ENCODE results near the gene ADAMTS2. TPM values are rescaled to one million over a fixed set of nuclear protein-coding genes. Genes with fewer than 3 reads are reported as not detected.
"Not testable (repeated sequence)": the region's sequence is repeated elsewhere in the genome, so short reads cannot be mapped to it uniquely, and the experiment has no call there.

Gene ADAMTS2
- total and polyA plus RNA-seq, 2 of the 4 experiments (the other 2 are of a cell fraction) = 19.0 to 58.8 TPM

DNA sequence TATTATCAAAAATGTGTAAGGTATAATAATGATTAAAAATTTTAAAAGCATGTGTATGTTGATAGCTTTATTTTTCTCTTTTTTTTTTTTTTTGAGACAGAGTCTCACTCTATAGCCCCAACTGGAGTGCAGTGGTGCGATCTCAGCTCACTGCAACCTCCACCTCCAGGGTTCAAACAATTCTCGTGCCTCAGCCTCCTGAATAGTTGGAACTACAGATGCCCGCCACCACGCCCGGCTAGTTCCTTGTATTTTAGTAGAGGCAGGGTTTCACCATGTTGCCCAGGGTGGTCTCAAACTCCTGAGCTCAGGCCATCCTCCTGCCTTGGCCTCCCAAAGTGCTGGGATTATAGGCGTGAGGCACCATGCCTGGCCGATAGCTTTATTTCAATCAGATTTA lies 20.9 kb downstream of the ADAMTS2 start:
- CTCF ChIA-PET = interaction anchor here (0.6 to 1.1 kb wide), 3 partner anchors 10 to 19 kb away, joined by 3 read pairs; no protein-coding TSS in a partner anchor
- H4K91ac ChIP-seq (ENCODE audit: insufficient read depth, low read depth, low read length); H3K9me3 ChIP-seq (ENCODE audit: control insufficient read depth, insufficient read depth, low read length); H2BK5ac ChIP-seq (ENCODE audit: low read depth, low read length, poor library complexity, severe bottlenecking); intact Hi-C loops (cut with micrococcal nuclease); dilution Hi-C loops (cut with HindIII; ENCODE audit: low sequenced_read_pairs, unreplicated experiment); H3K4ac ChIP-seq (ENCODE audit: low read depth, low read length); H3K18ac ChIP-seq (ENCODE audit: low read depth, low read length); H2AK5ac ChIP-seq (ENCODE audit: low read depth, low read length); H3K27me3 ChIP-seq (ENCODE audit: control insufficient read depth, insufficient read depth, low read length); H2AFZ ChIP-seq (replicated peaks; ENCODE audit: low read length, poor library complexity); H2BK15ac ChIP-seq (ENCODE audit: low read depth, low read length); H2BK20ac ChIP-seq (ENCODE audit: low read depth, low read length); H4K8ac ChIP-seq (ENCODE audit: low read depth in 2 of 2, low read length in 2 of 2); H2BK120ac ChIP-seq (ENCODE audit: low read depth, low read length); H3K4me2 ChIP-seq (ENCODE audit: low read depth, low read length); in situ Hi-C loops (cut with MboI; ENCODE audit: low sequenced_read_pairs); H4K5ac ChIP-seq (ENCODE audit: low read depth, low read length); H3K14ac ChIP-seq (replicated peaks; ENCODE audit: low read depth, low read length); H3K23ac ChIP-seq (ENCODE audit: low read depth, low read length); H3K27ac ChIP-seq (ENCODE audit: insufficient read depth, low read length); DNase-seq; H3K36me3 ChIP-seq (ENCODE audit: control insufficient read depth, insufficient read depth, low read length); H2AK9ac ChIP-seq (replicated peaks; ENCODE audit: low read depth, low read length, poor library complexity); POLR2A ChIA-PET (ENCODE audit: unreplicated experiment); H3K9ac ChIP-seq (ENCODE audit: low read depth, low read length); H3K56ac ChIP-seq (ENCODE audit: extremely low read depth, insufficient read depth, low read length); BruUV-seq (replicated peaks); ATAC-seq (ENCODE audit: low read depth); H3K4me3 ChIP-seq (ENCODE audit: insufficient read depth, low read depth, low read length): not testable (repeated sequence)
- WGBS, 2 experiments (ENCODE audit: extremely low coverage in 2 of 2, insufficient read length in 1 of 2) = 100% methylated on average over 3 of the region's 7 CpGs; no CpG with 5 or more reads in 1 of the 2 experiments
- Histone ChIP-seq H3K4me1 (ENCODE audit: control insufficient read depth, insufficient read depth, low read length) (peaks cover 16% of the 10 kb centered on the region), H3K79me1 (ENCODE audit: low read depth in 1 of 2, low read length in 2 of 2) (peaks cover 22 to 76% of the 10 kb centered on the region in 2 experiments), H3K9me1 (ENCODE audit: insufficient read depth, low read length) (peaks cover 24% of the 10 kb centered on the region), H4K20me1 (ENCODE audit: insufficient read depth, low read length) (peaks cover 33% of the 10 kb centered on the region)
